CD4-positive, alpha-beta T cell treated with Interleukin-1 beta for 1 hour (primary cell): ENCODE data around the gene AZIN2.
A peak's percentile ranks its signal among the peaks of the same experiment; 100 is the strongest.
"Not testable (repeated sequence)": the region's sequence is repeated elsewhere in the genome, so short reads cannot be mapped to it uniquely, and the experiment has no call there.

Experiments used
- DNase-seq, 2 donors: peaks; one replicate each; pipeline ENCODE4 v3.0.0-alpha.2; 2020 to 2022

Gene AZIN2

DNA sequence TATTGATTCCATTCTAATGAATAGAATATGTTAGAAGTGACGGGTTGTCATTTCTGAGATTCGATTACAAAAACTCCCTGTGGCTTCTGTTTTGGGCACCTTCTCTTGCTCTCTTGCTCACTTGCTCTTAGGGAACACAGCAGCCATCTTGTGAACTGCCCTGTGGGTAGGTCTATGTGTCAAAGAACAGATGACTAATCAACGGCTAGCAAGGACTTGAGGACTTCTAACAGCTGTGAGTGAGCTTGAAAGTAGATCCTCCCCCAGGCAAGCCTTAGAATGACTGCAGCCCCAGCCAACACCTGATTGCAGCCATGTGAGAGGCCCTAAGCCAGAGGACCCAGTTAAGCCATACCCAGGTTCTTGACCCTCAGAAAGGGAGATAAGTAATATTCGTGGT, 49.3 kb downstream of the AZIN2 start:
- DNase-seq = no peak

DNA sequence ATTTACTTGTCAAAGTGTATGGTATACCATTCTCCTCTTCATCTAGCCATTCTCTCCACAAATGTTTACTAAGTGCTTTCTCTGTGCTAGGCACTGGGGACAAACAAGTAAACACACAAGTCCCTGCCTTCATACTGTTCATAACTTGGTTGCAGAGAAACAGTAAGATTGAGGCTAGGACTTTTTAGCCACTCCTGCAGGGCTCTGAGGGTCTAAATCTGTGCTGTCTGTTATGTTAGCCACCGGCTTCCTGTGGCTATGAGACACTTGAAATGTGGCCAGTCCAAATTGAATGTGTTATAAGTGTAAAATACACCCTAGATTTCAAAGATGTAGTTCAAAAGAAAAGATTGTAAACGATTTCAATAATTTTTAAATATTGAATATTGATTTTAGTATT, 50.2 kb downstream of the AZIN2 start:
- DNase-seq = no peak

DNA sequence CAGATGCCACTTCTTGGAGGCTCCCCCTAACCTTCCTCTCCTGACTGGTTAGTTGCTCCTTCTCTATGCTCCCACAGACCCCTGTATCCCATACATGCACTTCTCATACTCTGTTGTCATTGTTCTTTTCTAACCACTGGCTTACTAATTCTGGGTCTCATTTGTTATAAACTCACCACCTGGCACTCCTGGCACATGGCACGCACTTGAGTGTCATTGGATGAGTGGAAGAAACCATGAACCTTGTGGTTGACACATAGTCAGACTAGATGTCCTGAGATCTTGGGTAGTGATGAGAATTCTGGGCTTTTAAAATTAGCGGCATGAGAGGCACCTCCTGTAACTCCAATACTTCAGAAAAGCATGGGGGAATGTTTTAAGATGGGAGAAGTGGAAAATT, 51.6 kb downstream of the AZIN2 start:
- no peak for DNase-seq

DNA sequence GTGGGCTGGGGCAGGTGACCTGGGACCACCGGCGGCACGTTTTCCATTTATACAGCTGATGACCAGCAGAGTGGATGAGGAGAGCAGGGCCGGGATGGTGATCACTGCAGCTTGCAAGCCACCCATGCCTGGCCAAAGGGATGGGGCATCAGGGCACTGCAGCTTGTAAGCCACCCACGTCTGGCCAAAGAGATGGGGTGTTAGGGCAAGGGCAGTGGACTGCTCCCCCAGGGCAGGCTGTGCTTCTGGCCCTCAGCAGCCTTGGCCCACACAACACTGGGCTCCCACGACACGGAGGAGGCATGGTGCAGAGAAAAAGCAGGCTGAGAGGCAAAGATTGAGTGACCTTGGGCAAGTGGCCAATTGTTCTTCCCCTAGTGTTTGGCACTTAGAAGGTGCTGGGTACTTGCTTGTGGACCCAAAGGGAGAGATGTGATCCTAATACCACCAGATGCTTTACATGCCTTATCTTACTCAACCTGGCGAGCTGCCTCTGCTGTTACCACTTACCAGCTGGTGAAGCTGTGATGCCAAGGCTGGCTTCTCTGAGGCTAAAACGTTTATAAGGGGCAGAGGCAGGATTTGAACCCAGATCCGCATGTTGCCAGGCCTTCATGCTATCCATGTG, 52.6 kb downstream of the AZIN2 start:
- no peak for DNase-seq

DNA sequence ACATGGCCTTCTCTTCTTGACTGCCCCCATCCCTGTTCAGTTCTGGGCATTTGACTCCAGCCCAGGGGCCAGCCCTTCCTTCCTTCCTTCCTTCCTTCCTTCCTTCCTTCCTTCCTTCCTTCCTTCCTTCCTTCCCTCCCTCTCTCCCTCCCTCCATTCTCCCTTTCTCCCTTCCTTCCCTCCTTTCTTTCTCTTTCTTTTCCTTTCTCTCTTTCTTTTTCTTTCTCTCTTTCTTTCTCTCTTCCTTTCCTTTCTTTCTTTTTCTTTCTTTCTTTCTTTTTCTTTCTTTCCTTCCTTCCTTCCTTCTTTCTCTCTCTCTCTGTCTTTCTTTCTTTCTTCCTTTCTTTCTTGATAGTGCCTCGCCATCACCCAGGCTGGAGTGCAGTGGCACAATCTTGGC, 55.1 kb downstream of the AZIN2 start:
- not testable (repeated sequence) for DNase-seq

DNA sequence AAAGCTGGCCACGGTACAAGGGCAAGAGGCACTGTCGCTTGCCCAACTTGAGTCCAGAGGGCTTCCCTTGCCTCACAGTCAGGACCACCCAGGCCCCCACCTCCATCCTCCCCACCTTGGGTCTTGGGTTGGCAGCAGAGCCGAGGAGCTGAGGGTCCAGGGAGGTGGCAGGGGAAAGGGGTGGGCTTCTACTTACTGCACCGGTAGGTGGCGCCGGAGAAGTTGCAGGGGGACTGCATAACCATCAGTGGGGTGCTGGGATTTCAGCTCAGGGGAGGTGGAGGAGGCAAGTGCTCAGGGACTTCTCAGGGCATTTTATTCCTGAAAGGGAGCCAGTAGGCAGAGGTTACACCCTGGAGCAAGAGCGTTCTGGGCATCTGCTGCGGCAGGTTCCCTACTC, 56.8 kb downstream of the AZIN2 start:
- peak; percentile 24 to 25 for DNase-seq

DNA sequence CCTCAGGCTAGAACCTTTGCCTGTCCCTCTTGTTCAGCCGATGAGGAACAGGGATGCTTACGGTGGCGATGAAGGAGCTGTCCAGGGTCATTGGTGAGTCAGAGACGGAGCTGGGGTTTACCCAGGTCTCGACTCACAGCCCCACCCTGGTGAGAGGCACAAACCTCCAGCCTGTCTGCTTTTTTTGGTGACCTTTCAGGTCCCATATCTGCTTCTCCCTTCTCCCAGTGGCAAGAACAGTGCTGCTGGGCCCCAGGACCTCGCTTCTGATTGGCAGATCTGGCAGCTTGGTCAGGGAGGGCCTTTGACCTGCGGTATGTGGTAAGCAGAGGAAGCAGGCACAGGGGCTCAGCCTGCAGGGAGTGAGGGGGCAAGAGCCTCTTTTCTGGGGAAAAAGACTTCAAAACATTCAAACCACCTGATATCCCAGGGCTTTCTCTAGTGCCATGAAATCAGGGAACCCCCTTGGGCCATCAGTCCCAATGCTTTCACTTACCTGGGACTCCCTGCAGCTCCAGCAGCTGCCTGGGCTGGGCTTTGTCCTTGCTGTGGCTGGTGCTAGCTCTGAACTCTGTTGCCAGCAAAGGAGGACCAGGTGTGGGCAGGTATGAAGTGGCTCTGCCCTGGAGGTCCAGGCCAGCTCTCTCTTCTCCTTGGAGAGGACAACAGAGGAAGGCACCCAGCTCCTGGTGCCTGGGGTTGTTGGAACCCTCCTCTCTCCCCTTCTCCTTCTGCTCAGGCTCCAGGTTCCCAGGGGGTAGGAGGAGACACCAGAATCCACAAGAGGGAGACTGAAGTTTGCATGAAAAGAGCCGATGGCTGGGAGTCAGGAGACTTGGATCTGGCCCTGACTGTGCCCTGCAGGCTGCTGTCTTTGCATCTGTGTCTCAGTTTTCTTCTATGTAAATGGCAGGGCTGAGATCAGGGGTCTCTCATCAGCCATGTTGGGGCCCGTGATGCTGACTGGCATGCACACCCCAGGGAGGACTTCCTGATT, 59.5 kb downstream of the AZIN2 start:
- DNase-seq = no peak

DNA sequence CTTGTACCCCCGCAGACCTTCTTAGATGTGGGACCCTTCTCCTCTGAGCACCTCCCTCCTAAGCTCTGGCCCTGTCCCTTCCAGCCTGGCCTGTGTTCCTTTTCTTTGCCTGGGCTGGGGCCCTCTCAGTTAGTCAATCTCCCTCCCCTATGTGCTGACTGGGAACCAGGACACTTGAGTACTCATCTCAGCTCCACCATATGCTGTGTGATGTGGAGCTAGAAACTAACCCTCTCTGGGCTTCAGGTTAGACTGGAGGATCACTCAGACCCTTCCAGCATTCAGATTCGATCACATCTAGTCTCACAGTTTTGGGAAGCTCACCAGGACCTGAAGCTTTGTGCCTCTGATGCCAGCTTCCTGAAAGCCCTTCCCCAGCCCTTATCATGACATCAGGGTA, 60.3 kb downstream of the AZIN2 start:
- DNase-seq = no peak

DNA sequence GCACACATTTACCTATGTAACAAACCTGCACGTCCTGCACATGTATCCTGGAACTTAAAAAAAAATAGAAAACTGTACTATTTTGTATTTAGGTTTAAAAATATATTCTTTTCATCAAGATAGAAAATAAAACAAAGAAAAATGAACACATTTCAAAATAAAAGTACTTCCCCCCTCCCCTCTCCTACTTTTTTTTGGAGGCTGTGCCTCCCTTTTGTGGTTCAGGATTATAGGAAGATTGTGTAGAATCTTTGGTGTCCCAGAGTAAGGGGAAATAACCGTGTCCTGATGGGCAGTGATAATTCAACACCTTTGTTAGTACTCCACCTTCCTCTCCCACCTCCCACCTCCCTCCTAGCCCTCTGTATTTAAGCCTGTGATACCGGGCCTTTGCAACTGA, 60.8 kb downstream of the AZIN2 start:
- no peak for DNase-seq

DNA sequence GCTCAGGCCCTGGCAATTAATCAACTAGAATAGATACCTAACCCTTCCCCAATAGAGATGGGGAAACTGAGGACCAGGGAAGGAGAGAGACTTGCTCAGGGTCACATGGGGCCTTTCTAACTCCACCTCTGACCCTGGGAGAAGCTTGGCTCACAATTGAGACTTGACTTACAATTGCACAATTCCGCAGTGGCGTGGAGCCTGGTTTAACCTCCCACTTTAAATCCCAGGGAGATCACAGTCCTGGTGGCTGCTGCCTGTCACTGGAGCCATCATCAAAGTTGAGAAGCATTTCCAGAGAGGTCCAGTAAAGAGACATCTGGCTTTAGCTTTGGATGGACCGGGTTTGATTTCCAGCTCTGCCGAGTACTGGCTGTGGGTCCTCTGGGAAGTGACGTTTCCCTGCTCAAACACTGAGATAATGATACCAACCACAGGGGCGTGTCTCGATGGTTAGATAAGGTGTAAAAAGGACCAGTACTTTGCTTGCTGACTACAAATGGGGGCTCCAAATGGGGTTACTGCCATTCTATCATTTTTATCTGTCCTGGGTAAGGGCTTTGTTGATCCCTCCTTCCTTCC, 61.6 kb downstream of the AZIN2 start:
- no peak for DNase-seq

DNA sequence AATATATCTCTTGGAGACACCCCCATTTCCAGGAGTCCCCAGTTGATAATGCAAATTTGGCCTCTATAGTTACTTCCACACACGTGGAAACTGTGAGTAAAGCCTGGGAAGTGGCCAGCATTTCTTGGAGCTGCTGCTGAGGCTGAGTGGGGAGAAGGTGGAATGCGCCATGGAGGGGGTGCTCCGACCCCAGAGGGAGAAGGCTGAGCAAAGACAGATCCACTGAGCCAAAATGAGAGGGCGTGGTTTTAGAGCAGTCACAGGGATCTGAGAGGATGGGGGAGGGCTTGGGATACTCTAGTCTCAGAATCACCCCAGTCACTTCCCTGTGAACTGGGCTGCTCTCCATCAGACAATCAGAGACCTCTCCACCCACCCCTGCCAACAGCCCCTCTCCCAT, 62.2 kb downstream of the AZIN2 start:
- no peak for DNase-seq

DNA sequence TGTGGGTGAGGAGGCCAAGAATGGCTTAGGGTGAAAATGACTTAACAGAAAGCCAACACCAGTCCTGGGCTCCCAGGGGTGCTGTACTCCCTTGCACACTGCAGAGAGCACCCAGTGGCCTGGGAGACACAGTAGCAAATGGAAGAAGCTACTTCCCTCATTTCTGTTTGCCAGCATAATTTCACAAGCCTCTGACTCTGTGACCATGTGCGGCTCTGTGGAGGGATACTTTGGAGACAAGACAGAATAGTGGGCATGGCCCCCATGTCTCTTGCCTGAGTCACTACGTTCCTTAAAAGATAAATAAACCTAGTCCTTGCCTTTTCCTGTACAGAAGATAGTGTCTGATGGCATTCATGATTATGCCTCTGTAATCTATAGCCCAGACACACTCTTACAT, 62.7 kb downstream of the AZIN2 start:
- DNase-seq = no peak

DNA sequence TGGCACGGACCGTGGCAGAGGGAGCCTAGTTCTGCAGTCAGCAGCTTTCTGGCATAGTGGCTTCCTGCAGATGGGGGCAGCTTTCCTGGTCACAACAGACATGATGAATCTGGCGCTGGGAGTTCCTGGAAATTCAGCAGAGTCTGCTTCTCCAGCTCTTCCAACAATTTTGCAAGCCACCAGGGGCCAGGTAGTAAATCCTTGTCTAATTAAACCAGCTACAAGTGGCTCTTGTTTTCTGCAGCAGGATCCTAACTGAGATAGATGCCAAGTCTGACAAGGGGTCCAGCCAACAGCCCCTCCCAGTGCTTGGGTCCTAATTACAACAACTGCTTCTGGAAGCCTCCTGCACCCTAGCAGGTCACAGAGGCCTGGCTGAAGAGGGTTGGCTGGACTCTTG, 65.0 kb downstream of the AZIN2 start:
- DNase-seq = no peak

DNA sequence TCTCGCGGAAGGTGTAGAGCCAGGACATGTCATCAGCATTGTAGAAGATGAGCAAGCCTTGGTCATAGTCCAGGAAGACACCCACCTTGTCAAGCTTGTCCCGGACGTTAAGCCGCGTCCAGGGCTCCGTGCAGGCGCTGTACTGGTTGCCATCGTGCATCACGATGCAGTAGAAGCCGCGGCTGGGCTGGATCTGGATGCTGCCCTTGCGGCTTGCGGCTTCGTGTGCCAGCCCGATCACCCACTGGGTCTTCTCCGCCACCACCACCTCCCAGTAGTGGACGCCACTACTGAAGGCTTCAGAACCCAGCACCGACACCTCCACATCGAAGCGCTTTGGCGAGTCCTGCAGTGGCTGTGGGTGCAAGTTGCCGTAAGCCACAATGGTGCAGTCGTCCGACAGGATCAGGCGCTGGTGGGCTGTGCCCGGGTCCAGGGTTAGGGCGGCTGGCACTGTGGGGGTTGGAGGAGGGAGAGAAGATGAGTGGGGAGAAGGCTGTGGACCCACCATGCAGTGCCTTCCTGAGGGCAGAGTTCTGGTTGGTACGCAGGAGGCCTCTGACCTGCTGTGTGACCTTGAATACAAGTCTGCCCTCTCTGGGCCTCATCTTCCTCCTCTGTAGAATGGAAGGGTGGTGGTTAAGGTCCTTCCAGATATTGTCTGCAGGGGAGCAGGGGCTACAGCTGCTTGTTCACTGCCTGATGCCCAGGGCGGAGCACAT, 66.5 kb downstream of the AZIN2 start:
- no peak for DNase-seq

DNA sequence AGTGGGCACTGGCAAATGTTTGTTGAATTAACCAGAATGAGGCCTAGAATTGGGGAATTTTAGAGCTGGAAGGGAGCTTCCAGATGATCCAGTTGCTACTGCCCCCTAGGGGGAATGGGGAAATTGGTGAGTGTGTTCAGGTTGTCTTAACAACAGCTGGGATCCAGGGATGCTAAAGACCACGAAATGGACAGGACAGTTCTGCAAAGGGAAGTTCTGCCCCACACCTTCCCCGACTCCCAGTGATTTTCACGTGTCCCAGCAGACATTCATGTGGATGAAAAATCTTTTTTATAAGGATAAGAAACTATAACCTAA, 67.0 kb downstream of the AZIN2 start:
- peak in 1 of 2 donors; percentile 34 for DNase-seq

DNA sequence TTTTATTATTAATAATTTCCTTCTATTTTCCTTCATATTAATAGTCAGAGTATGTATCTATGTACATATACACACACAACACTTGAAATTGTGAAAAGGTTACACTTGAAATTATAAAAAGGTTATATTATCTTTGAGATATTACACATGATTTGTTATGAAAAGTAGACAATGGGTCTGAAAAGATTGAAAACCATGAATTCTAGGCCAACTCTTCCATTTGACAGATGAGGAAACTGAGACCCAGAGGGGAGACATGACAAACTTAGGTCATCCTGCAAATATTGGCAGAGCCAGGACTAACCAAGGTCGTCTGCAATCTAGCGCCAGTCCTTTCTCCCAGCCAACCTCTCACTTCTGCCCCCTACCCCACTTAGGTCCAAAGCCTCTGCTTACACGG, 67.7 kb downstream of the AZIN2 start:
- no peak for DNase-seq

DNA sequence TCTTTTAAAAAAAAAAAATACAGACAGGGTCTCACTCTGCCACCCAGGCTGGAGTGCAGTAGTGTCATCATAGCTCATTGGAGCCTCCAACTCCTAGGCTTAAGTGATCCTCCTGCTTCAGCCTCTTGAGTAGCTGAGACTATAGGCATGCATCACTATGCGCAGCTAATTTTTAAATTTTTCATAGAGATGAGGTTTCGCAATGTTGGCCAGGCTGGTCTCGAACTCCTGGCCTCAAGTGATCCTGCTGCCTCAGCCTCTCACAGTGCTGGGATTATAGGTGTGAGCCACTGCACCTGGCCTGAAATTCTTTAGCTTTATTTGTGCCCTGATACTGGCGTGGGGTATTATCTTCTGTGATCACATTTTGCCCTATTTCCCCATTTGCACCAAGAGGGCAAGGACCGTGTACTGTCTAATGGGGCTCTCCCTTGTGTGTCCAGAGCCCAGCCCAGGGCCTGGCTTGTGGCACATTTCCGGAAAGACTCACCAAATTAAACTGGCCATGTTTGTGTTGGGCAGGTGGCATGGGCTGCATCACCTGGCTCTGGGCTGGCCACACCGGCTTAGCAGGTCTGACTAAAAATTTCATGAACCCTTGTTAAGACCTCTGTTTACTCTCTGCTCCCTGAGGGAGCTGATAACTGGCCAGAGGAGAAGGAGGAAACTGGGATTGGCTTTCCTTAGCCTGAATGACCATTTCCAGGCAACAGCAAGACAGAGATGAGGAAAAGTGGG, 68.7 kb downstream of the AZIN2 start:
- no peak for DNase-seq

DNA sequence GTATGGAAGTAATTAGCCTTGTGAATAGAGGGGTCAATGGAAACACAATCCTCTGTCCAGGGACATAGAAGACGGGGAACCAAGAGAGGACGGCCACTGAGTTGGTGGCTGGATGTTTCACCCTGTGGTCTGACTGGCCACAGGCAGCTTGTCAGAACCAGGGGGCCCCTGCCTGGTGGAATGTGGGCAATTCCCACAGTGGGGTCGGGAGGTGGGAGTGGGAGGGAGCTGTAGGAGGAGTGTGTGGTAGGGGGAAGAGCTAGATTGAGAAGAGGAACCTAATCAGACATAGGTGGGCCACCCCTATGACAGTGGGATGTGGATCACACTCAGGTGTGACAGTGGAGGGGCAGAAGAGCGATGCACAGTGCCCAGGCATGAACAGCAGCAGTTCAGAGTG, 69.6 kb downstream of the AZIN2 start:
- DNase-seq = no peak

DNA sequence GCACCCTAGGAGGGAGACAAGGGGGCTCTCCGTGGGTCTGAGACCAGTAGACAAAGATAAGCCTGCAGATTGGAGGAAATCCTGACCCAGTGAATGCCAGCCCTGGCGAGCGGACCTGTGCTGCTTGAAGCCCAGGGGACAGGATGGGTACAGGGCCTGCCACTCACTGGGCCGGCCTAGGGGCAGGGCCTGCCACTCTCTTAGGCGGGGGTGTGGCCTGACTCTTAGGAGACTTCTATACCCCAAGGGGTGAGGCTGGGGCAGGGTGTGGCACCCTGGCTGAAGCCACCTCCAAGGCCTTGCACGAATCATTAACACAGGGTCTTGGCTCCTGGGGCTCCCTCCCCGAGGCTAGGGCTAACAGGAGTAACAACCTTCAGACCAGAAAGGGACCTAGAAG, 70.2 kb downstream of the AZIN2 start:
- no peak for DNase-seq

DNA sequence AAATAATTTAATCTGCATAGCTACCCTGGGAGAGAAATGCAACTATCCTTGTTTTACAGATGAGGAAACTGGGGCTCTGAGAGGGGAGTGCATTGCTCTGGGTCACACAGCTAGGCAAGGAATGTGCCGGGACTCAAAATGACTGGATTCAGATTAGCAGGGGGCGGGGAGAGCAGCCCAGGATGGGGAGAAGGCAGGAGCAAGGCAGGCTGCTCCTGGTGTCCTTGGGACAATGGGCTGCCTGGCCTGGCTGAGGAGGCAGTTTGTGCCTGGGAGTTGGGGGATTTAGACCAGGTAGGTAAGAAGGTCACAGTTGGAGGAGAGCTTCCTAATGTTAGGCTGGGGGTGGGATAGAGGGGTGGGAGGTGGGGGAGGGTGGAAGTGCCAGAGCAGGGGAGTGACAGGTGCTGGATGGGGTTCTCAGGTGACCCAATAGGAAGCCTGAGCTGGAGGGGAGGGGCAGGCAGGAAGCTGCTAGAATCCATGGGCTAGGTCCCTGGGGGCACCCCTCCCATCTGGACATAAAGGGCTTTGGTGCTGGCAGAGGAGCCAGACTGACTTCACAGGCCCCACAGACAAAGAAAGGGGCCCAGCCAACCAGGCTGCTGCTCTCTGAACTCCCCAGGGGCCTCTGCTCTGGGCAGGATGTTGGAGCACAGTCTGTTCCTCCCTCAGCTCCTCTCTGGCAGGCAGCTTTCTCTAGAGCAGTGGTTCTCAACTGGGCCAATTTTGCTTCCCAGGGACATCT, 71.9 kb downstream of the AZIN2 start:
- no peak for DNase-seq

DNA sequence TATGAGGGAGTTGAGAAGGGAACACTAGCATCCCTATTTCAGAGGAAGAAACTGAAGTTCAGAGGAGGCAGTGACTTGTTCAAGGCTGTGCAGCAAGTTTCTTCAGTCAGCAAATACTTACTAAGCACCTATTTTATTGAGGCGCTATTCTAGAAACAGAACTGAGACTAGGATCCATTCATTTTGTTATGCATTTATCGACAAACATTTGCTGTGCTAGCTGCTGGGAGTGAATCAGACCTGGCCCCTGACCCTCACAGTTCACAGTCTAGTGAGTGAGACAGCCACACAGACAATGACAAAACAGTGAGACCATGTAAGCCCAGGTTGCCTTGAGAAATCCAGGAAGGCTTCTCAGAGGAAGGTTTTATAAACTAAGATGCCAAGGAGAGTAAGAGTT, 72.7 kb downstream of the AZIN2 start:
- no peak for DNase-seq
